Measurements from ENCODE around the gene ZFYVE21. TPM values are rescaled to one million over a fixed set of nuclear protein-coding genes. Genes with fewer than 3 reads are reported as not detected.

Gene ZFYVE21
- polyA plus RNA-seq, 2 of the 4 experiments (the other 2 are of a cell fraction), result 28.7 to 33.0 TPM

DNA sequence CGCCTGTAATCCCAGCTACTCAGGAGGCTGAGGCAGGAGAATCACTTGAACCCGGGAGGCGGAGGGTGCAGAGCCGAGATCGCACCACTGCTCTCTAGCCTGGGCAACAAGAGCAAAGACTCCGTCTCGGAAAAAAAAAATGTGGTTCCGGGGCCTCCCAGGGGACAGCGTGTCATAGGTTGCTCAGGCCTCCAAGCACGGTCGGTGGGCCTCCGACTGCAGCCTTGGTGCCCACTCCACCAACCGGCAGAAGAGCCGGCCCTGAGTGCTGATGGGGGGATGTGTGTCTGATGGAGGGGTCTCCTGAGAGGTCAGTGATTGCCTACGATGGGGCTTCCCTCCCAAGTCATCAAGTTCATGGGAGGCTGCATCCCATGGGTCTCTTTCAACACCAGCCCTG, 15.9 kb downstream of the ZFYVE21 start:
- H3K4me2 ChIP-seq, result no peak overlapping the region
- CTCF ChIA-PET, result interaction anchor here (0.7 kb wide), 1 partner anchor 12 kb away, joined by 3 read pairs; no protein-coding TSS in a partner anchor
- no peaks in the 10 kb centered on the region for H3K4me1 ChIP-seq
- DNase-seq (ENCODE audit: low read depth in 1 of 2, low spot score in 1 of 2) (no peak), FAIRE-seq (no peak), ATAC-seq (no peak)
- H3K27ac ChIP-seq, result no peak overlapping the region
- TF ChIP-seq CEBPB (IDR thresholded peaks at IDR 0.05), result no peak
- TF ChIP-seq E2F6 (IDR thresholded peaks at IDR 0.05; ENCODE audit: borderline replicate concordance, low read depth), result no peak
- TF ChIP-seq ZSCAN20 (CRISPR knock-in tag; IDR thresholded peaks at IDR 0.05), result no peak
- TF ChIP-seq ZFP36 (IDR thresholded peaks at IDR 0.05; ENCODE audit: borderline replicate concordance, partially characterized antibody), result no peak
- TF ChIP-seq TP53 (CRISPR knock-in tag; IDR thresholded peaks at IDR 0.05), result no peak
- no peak for TF ChIP-seq ZC3H11A (IDR thresholded peaks at IDR 0.05)
- TF ChIP-seq HOXB13 (CRISPR knock-in tag; IDR thresholded peaks at IDR 0.05; ENCODE audit: low read depth), result no peak
- POLR2A ChIA-PET, result no interaction called here
- no peak overlapping the region for H3K4me3 ChIP-seq
- no peaks in the 10 kb centered on the region for H3K9me3 ChIP-seq
- WGBS (ENCODE audit: missing lambda C conversion rate), result 95% methylated on average over 15 of the region's 15 CpGs

DNA sequence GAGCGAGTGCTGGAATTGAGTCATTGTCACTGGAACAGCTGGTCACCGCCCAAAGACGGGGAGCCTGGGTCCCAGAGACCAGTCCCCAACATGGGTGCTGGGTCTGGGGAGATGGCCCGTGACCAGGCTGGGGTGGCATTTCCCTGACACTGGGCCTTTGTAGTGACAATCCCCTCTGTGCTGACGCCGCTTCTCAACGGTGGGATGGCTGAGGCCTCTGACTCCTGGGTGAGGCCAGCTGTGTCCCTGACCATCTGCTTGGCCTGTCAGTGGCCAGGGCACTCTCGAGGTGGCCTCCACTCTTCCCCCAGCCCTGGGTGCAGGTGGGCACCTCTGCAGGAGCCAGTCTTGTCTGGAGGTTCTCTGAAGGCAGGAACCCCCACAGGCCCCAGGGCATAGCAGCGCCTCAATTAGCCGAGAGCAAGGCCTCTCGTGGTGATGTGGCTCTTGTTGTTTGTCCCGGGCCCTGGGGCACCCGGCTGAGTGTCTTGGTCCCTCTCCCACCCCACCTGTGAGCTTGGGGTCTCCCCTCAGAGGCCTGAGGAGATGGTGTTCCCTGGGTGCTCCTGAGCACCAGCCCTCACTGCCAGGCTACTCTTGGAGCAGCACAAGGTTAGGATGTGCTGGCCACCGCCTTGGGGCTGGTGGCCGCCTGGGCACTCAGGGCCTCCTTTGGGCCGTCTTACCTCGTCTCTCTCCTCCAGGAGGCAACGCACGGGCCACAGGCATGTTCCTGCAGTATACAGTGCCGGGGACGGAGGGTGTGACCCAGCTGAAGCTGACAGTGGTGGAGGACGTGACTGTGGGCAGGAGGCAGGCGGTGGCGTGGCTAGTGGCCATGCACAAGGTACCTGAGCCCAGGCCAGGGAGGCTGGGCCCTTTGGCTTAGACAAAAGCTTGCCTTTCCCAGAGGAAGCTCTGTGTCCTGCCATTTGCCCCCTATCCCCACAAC, 16.6 kb downstream of the ZFYVE21 start:
- Histone ChIP-seq H3K27ac (no peak overlapping the region), H3K9me3 (no peaks in the 10 kb centered on the region), H3K4me1 (no peaks in the 10 kb centered on the region), H3K4me2 (no peak overlapping the region), H3K4me3 (no peak overlapping the region)
- 86% methylated on average over 21 of the region's 24 CpGs for WGBS (ENCODE audit: missing lambda C conversion rate)
- FAIRE-seq, result no peak
- POLR2A ChIA-PET, result no interaction called here
- no peak for TF ChIP-seq ZC3H11A (IDR thresholded peaks at IDR 0.05)
- DNase-seq (ENCODE audit: low read depth in 1 of 2, low spot score in 1 of 2), result no peak
- CTCF ChIA-PET, result interaction anchor here (0.6 to 1.2 kb wide), 3 partner anchors 13 to 190 kb away, joined by 3 to 4 read pairs (median 3); no protein-coding TSS in a partner anchor
- no peak for ATAC-seq

DNA sequence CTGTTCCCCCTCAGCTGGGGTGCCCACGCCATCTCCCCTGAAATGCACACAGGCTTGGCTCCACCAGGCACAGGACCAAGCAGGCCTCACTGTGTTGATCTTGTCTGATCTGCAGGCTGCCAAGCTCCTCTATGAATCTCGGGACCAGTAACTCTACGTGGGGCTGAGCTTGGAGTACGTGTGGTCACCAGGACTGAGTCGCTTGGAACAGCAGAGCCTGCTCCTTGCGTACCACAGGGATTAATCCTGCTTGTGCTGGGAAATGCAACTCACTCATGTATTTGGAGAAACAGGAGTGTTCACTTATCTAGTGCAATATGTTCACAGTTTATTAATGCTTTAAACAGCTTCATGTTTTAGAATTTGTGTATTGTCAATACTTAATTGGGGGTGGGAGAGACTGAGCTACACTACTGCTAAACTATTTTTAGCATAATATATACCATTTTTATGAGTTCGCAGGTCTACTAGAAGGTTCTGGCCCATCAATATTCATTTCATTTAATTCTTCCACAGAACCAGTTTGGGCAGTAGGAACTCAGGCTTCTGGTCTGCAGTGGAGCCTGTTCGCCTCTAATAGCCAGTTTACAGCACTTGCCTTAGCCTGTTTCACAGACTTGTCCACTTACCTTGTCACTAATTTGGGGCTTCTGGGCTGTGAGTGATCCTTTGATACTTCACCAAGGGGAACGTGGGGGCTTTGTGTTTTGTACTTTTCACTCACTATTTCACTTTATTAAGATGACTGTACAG, 17.4 kb downstream of the ZFYVE21 start:
- H3K4me2 ChIP-seq, result no peak overlapping the region
- ChIA-PET POLR2A (no interaction called here), CTCF (interaction anchor here (0.6 to 1.2 kb wide), 2 partner anchors 171 to 189 kb away, joined by 3 to 4 read pairs; no protein-coding TSS in a partner anchor)
- no peak overlapping the region for H3K4me3 ChIP-seq
- FAIRE-seq (no peak), ATAC-seq (no peak), DNase-seq (ENCODE audit: low read depth in 1 of 2, low spot score in 1 of 2) (no peak)
- H3K4me1 ChIP-seq, result no peaks in the 10 kb centered on the region
- H3K27ac ChIP-seq, result no peak overlapping the region
- H3K9me3 ChIP-seq, result no peaks in the 10 kb centered on the region
- 86% methylated on average over 8 of the region's 9 CpGs for WGBS (ENCODE audit: missing lambda C conversion rate)
- TF ChIP-seq CTCF (IDR thresholded peaks at IDR 0.05), result no peak

DNA sequence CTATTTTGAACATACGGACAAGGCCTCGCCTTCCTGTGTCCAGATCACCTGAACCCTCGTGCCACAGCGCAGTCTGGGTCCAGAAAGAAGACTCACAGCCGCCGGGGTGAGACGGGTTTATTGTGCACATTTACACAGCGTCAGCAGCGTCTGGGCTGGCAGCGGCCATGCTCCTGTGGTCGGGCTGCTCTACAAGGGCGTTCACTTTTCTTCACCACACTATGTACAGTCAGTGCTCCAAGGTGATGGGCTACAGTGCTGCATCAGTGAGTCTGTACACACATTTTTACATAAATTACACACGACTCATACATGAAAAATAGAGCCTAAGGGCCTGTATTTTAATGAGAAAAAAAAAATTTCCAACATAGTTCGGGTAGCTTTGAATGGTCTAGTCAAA, 18.0 kb downstream of the ZFYVE21 start:
- ATAC-seq (no peak), FAIRE-seq (no peak), DNase-seq (ENCODE audit: low read depth in 1 of 2, low spot score in 1 of 2) (no peak)
- TF ChIP-seq CTCF (IDR thresholded peaks at IDR 0.05) (no peak), NR3C1 (IDR thresholded peaks at IDR 0.05) (no peak), ELK1 (IDR thresholded peaks at IDR 0.05; ENCODE audit: low read depth, low read length) (no peak), MAFK (IDR thresholded peaks at IDR 0.05; ENCODE audit: partially characterized antibody) (no peak), POLR2A (IDR thresholded peaks at IDR 0.05; ENCODE audit: low read length) (no peak), RCOR1 (IDR thresholded peaks at IDR 0.05; ENCODE audit: low read depth, low read length) (no peak), BHLHE40 (IDR thresholded peaks at IDR 0.05; ENCODE audit: low read depth, low read length) (no peak), EP300 (IDR thresholded peaks at IDR 0.05) (no peak), RFX5 (IDR thresholded peaks at IDR 0.05) (no peak), KDM1A (IDR thresholded peaks at IDR 0.05; ENCODE audit: low read depth) (no peak), HOXB5 (CRISPR knock-in tag; IDR thresholded peaks at IDR 0.05) (no peak)
- no peaks in the 10 kb centered on the region for H3K9me3 ChIP-seq
- H3K4me1 ChIP-seq, result no peaks in the 10 kb centered on the region
- ChIA-PET POLR2A (no interaction called here), CTCF (interaction anchor here (1.2 kb wide), 1 partner anchor 188 kb away, joined by 4 read pairs; no protein-coding TSS in a partner anchor)
- H3K4me3 ChIP-seq, result no peak overlapping the region
- H3K4me2 ChIP-seq, result no peak overlapping the region
- no peak overlapping the region for H3K27ac ChIP-seq
- WGBS (ENCODE audit: missing lambda C conversion rate), result 86% methylated on average over 14 of the region's 14 CpGs

Data from A549 (cell line).